HepG2 (cell line): ENCODE results near the gene ECSCR. TPM values are rescaled to one million over a fixed set of nuclear protein-coding genes. Genes with fewer than 3 reads are reported as not detected.

Source experiments
- ATAC-seq: fragments of 200-7000 bp; cut with Tn5 transposase; 3 replicates; pipeline ENCODE4 v1.9.1; 2020; ENCODE audit warnings: mild to moderate bottlenecking, moderate library complexity
- BruUV-seq: library from RNA; stranded (reverse); fragments of 400-500 nt; replicated peaks from 2 replicates; lab custom pipeline; 2021; lab: Mats Ljungman, UMichigan
- CTCF ChIA-PET: fragments of 300-600 bp; formaldehyde crosslinking; extraction: SDS; loops from one replicate; lab custom pipeline; 2021; ENCODE audit warnings: low total read pairs, inconsistent platforms, low intra/inter-chr PET ratio; lab: Yijun Ruan, JAX
- POLR2A ChIA-PET: fragments of 350-600 bp; sonication (Branson Sonifier 250); formaldehyde crosslinking; loops from one replicate; lab custom pipeline; 2020; ENCODE audit warnings: antibody characterized with exemption, inconsistent platforms; lab: Yijun Ruan, JAX
- DNase-seq: peaks from one replicate; pipeline ENCODE4 v3.0.0-alpha.2; 2015; ENCODE audit warnings: low spot score
- FAIRE-seq: peaks from 3 replicates; lab custom pipeline; 2011; peaks lifted over from hg19 to GRCh38; lab: Jason Lieb, UNC
- H2AFZ ChIP-seq: one replicate; pipeline ENCODE4 v1.6.1; 2011; ENCODE audit warnings: low read length, inconsistent platforms
- H3K27ac ChIP-seq: fragments of 300-600 bp; 3 replicates; pipeline ENCODE4 v1.8.0; 2011; ENCODE audit warnings: mixed run types, mild to moderate bottlenecking, mixed read lengths, low read length, inconsistent platforms; ENCODE audit not compliant: insufficient read depth; ENCODE audit errors: extremely low read length
- H3K27me3 ChIP-seq, 2 experiments: fragments of 200-600 bp in 1 of 2; 2 replicates in 1 of 2; 3 replicates in 1 of 2; pipeline versions ENCODE4 v1.6.0 to v1.8.0; 2011; ENCODE audit warnings: low read length in 2 of 2, mild to moderate bottlenecking in 2 of 2, moderate library complexity in 2 of 2, inconsistent platforms in 1 of 2; ENCODE audit not compliant: insufficient read depth in 2 of 2, control insufficient read depth in 1 of 2
- H3K36me3 ChIP-seq, 2 experiments: fragments of 200-600 bp in 1 of 2; replicated peaks in 1 of 2; 2 replicates in 1 of 2; 3 replicates in 1 of 2; pipeline versions ENCODE4 v1.5.1 to v1.8.0; 2011; ENCODE audit warnings: low read length in 2 of 2, inconsistent platforms in 1 of 2; ENCODE audit not compliant: insufficient read depth in 2 of 2, control insufficient read depth in 1 of 2
- H3K4me1 ChIP-seq: 2 replicates; pipeline ENCODE4 v1.5.1; 2012; ENCODE audit warnings: low read length, inconsistent platforms; ENCODE audit not compliant: insufficient read depth
- H3K4me2 ChIP-seq: 2 replicates; pipeline ENCODE4 v1.6.0; 2011; ENCODE audit warnings: low read depth, low read length, inconsistent platforms
- H3K4me3 ChIP-seq, 3 experiments: fragments of 200-600 bp in 1 of 3; sonication (generic), shearing (Covaris generic) in 1 of 3; replicated peaks in 1 of 3; 2 replicates each; pipeline ENCODE4 v1.5.1; 2011 to 2016; ENCODE audit warnings: low read length in 3 of 3, inconsistent platforms in 2 of 3, low read depth in 2 of 3, mild to moderate bottlenecking in 2 of 3, control low read depth in 1 of 3, mixed read lengths in 1 of 3; ENCODE audit not compliant: insufficient read depth in 1 of 3
- H3K79me2 ChIP-seq: one replicate; pipeline ENCODE4 v1.6.1; 2011; ENCODE audit warnings: low read length, inconsistent platforms; ENCODE audit not compliant: insufficient read depth
- H3K9ac ChIP-seq: 2 replicates; pipeline ENCODE4 v1.6.0; 2011; ENCODE audit warnings: mild to moderate bottlenecking, low read depth, low read length, inconsistent platforms; ENCODE audit not compliant: insufficient read depth
- H3K9me3 ChIP-seq: 2 replicates; pipeline ENCODE4 v1.5.1; 2012; ENCODE audit warnings: mild to moderate bottlenecking, low read length
- H4K20me1 ChIP-seq: 2 replicates; pipeline ENCODE4 v1.6.0; 2011; ENCODE audit warnings: inconsistent platforms, mild to moderate bottlenecking, low read length, moderate library complexity; ENCODE audit not compliant: insufficient read depth
- ASH2L ChIP-seq: fragments of 300-600, 200-600 bp; sonication (generic); IDR thresholded peaks from 2 replicates; pipeline ENCODE4 v1.7.0; 2017; ENCODE audit warnings: low read depth, mild to moderate bottlenecking, moderate library complexity, mixed read lengths, low read length; ENCODE audit not compliant: insufficient read length
- EED ChIP-seq: sonication (generic); formaldehyde crosslinking; IDR thresholded peaks from 2 replicates; pipeline ENCODE4 v1.5.0; 2020; ENCODE audit warnings: mild to moderate bottlenecking, missing genetic modification reagents
- MAX ChIP-seq: IDR thresholded peaks from 2 replicates; pipeline ENCODE4 v1.6.1; 2012; ENCODE audit warnings: inconsistent platforms
- NFYB ChIP-seq: sonication (generic); formaldehyde crosslinking; IDR thresholded peaks from 2 replicates; pipeline ENCODE4 v1.4.0; 2020; ENCODE audit warnings: missing genetic modification reagents
- PCBP2 ChIP-seq: fragments of 200-400 bp; formaldehyde crosslinking; optimal IDR thresholded peaks from 2 replicates; pipeline ENCODE3; 2018; ENCODE audit warnings: low read length, low read depth; ENCODE audit not compliant: poor library complexity, severe bottlenecking
- RFXANK ChIP-seq: IDR thresholded peaks from 2 replicates; pipeline ENCODE4 v1.6.1; 2016
- ZBTB44 ChIP-seq: sonication (generic); formaldehyde crosslinking; IDR thresholded peaks from 2 replicates; pipeline ENCODE4 v1.4.0; 2020; ENCODE audit warnings: missing genetic modification reagents
- ZNF282 ChIP-seq: fragments of 450-650 bp; IDR thresholded peaks from 2 replicates; pipeline ENCODE4 v1.6.1; 2018; ENCODE audit not compliant: partially characterized antibody
- WGBS: methylation state at CpG from one replicate; pipeline ENCODE4 v1.1.6; 2017; ENCODE audit warnings: low lambda C conversion rate; 5-methylcytosine and 5-hydroxymethylcytosine counted together
- in situ Hi-C: cut with HindIII; loops from 2 replicates; pipeline ENCODE4 v1.10.0; 2017; ENCODE audit warnings: low pct_unique_long_range_greater_than_20kb; ENCODE audit not compliant: extremely low pct_ligation_motif_present
- intact Hi-C: fragments of 100-400 bp; cut with micrococcal nuclease; formaldehyde crosslinking; loops from one replicate; pipeline ENCODE4 v1.10.0; 2022; ENCODE audit not compliant: unreplicated experiment
- polyA plus RNA-seq, 8 experiments: library from polyadenylated mRNA; depleted of rRNA in 3 of 8; stranded (reverse) in 7 of 8; unstranded in 1 of 8; fragments of >200 nt; fragmentation: Illumina TruSeq in 4 of 8; extraction: Trizol in 4 of 8; gene quantifications; 2 replicates each; pipeline versions ENCODE4 v1.2.1 to v1.2.3, GENCODE V29; 2011 to 2016; ENCODE audit warnings: low read depth in 4 of 8, missing spikeins in 1 of 8, mixed read lengths in 1 of 8; ENCODE audit not compliant: insufficient read depth in 1 of 8
- total RNA-seq, 5 experiments: library from RNA; depleted of rRNA; stranded (reverse); fragments of >200 nt; fragmentation: Illumina TruSeq; extraction: Trizol; gene quantifications; 2 replicates each; pipeline ENCODE4 v1.2.3, GENCODE V29; 2016; ENCODE audit warnings: low read depth in 1 of 5
- TF ChIP-seq, protein P1 (sequence below): fragments of 450-650 bp; IDR thresholded peaks from 2 replicates; pipeline ENCODE4 v1.6.1; 2016
- TF ChIP-seq, protein P2 (sequence below): sonication (generic); formaldehyde crosslinking; IDR thresholded peaks from 2 replicates; pipeline ENCODE4 v1.5.0; 2020; ENCODE audit warnings: mild to moderate bottlenecking, missing genetic modification reagents
- TF ChIP-seq, protein P3 (sequence below): sonication (generic); formaldehyde crosslinking; IDR thresholded peaks from 2 replicates; pipeline ENCODE4 v1.8.0; 2022; ENCODE audit warnings: low read depth, missing genetic modification reagents

ECSCR gene
- total and polyA plus RNA-seq, 2 of the 13 experiments (the other 11 are each of a cell fraction or from before 2014, with no cell fraction given), result 0.18 TPM; not detected in 1

- TF ChIP-seq ASH2L (no peak), NFYB (CRISPR knock-in tag) (no peak)
- TF ChIP-seq, protein P1, sequence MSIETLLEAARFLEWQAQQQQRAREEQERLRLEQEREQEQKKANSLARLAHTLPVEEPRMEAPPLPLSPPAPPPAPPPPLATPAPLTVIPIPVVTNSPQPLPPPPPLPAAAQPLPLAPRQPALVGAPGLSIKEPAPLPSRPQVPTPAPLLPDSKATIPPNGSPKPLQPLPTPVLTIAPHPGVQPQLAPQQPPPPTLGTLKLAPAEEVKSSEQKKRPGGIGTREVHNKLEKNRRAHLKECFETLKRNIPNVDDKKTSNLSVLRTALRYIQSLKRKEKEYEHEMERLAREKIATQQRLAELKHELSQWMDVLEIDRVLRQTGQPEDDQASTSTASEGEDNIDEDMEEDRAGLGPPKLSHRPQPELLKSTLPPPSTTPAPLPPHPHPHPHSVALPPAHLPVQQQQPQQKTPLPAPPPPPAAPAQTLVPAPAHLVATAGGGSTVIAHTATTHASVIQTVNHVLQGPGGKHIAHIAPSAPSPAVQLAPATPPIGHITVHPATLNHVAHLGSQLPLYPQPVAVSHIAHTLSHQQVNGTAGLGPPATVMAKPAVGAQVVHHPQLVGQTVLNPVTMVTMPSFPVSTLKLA, result no peak
- TF ChIP-seq, all 625 proteins: peak for 0
These were observed 845 bp downstream of the ECSCR start (continued) for GRCh38 chr5:139461698-139462097.

- no peak for FAIRE-seq
- H2AFZ ChIP-seq, result no peak overlapping the region
- peak overlapping the region; percentile 1; the same call in 1 of the 2 replicates for H3K4me2 ChIP-seq
- no TSS peak for BruUV-seq
- ChIA-PET POLR2A (no interaction called here), CTCF (no interaction called here)
- ATAC-seq, result no peak
- no peaks in the 10 kb centered on the region for H4K20me1 ChIP-seq
- 60% methylated on average over 7 of the region's 7 CpGs for WGBS
- no peaks in the 10 kb centered on the region for H3K9me3 ChIP-seq
- no peak for DNase-seq
- H3K36me3 ChIP-seq, result no peaks in the 10 kb centered on the region
- intact Hi-C loops (no loop called here), in situ Hi-C loops (no loop called here)
- H3K27ac ChIP-seq, result no peak overlapping the region
- H3K4me3 ChIP-seq, result no peak overlapping the region
- H3K9ac ChIP-seq, result no peak overlapping the region
- no peaks in the 10 kb centered on the region for H3K79me2 ChIP-seq
- H3K4me1 ChIP-seq, result peaks cover 41% of the 10 kb centered on the region
- TF ChIP-seq MAX (no peak), RFXANK (CRISPR knock-in tag) (no peak), ZBTB44 (CRISPR knock-in tag) (no peak), ZNF282 (no peak), PCBP2 (no peak), EED (CRISPR knock-in tag) (no peak)
- TF ChIP-seq, protein P2, sequence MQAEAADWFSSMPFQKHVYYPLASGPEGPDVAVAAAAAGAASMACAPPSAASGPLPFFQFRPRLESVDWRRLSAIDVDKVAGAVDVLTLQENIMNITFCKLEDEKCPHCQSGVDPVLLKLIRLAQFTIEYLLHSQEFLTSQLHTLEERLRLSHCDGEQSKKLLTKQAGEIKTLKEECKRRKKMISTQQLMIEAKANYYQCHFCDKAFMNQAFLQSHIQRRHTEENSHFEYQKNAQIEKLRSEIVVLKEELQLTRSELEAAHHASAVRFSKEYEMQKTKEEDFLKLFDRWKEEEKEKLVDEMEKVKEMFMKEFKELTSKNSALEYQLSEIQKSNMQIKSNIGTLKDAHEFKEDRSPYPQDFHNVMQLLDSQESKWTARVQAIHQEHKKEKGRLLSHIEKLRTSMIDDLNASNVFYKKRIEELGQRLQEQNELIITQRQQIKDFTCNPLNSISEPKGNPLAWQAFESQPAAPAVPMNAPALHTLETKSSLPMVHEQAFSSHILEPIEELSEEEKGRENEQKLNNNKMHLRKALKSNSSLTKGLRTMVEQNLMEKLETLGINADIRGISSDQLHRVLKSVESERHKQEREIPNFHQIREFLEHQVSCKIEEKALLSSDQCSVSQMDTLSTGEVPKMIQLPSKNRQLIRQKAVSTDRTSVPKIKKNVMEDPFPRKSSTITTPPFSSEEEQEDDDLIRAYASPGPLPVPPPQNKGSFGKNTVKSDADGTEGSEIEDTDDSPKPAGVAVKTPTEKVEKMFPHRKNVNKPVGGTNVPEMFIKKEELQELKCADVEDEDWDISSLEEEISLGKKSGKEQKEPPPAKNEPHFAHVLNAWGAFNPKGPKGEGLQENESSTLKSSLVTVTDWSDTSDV (CRISPR knock-in tag), result no peak
- TF ChIP-seq, protein P3, sequence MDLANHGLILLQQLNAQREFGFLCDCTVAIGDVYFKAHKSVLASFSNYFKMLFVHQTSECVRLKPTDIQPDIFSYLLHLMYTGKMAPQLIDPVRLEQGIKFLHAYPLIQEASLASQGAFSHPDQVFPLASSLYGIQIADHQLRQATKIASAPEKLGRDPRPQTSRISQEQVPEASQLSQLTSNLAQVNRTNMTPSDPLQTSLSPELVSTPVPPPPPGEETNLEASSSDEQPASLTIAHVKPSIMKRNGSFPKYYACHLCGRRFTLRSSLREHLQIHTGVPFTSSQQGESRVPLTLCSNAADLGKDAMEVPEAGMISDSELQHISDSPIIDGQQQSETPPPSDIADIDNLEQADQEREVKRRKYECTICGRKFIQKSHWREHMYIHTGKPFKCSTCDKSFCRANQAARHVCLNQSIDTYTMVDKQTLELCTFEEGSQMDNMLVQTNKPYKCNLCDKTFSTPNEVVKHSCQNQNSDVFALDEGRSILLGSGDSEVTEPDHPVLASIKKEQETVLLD (CRISPR knock-in tag), result no peak
- peaks cover 8 to 34% of the 10 kb centered on the region in 2 experiments for H3K27me3 ChIP-seq
These were observed 1.4 kb downstream of the ECSCR start for GRCh38 chr5:139461176-139461575.
